ENCODE data around the gene BMPR1A. TPM values are rescaled to one million over a fixed set of nuclear protein-coding genes. Genes with fewer than 3 reads are reported as not detected.

Gene BMPR1A
- total RNA-seq, 1 donor from 2014 or later: 20.8 TPM

GRCh38 chr10:86820509-86820908 lies 64.1 kb downstream of the BMPR1A start:
- H3K27ac Mint-ChIP-seq (ENCODE audit: unreplicated experiment): no peak overlapping the region
- TF ChIP-seq CTCF (IDR thresholded peaks at IDR 0.05; ENCODE audit: unreplicated experiment): no peak
- no peak overlapping the region for H3K4me3 Mint-ChIP-seq (ENCODE audit: unreplicated experiment)
- no peaks in the 10 kb centered on the region for H3K27me3 Mint-ChIP-seq (ENCODE audit: unreplicated experiment)
- no peaks in the 10 kb centered on the region for H3K9me3 Mint-ChIP-seq (ENCODE audit: unreplicated experiment)
- DNase-seq (ENCODE audit: low spot score): no peak
- peaks cover 24% of the 10 kb centered on the region for H3K4me1 Mint-ChIP-seq (ENCODE audit: unreplicated experiment)
- H3K36me3 Mint-ChIP-seq (ENCODE audit: low read depth, unreplicated experiment): no peaks in the 10 kb centered on the region

- no peaks in the 10 kb centered on the region for H3K9me3 Mint-ChIP-seq (ENCODE audit: unreplicated experiment)
- H3K36me3 Mint-ChIP-seq (ENCODE audit: low read depth, unreplicated experiment): no peaks in the 10 kb centered on the region
- no peak overlapping the region for H3K27ac Mint-ChIP-seq (ENCODE audit: unreplicated experiment)
- TF ChIP-seq CTCF (IDR thresholded peaks at IDR 0.05; ENCODE audit: unreplicated experiment): no peak
- H3K4me1 Mint-ChIP-seq (ENCODE audit: unreplicated experiment): peaks cover 17% of the 10 kb centered on the region
- DNase-seq (ENCODE audit: low spot score): no peak
- no peaks in the 10 kb centered on the region for H3K27me3 Mint-ChIP-seq (ENCODE audit: unreplicated experiment)
- H3K4me3 Mint-ChIP-seq (ENCODE audit: unreplicated experiment): no peak overlapping the region
These were observed 65.1 kb downstream of the BMPR1A start for GRCh38 chr10:86821388-86821999.

GRCh38 chr10:86823565-86823964 lies 67.1 kb downstream of the BMPR1A start:
- Mint-ChIP-seq H3K9me3 (ENCODE audit: unreplicated experiment) (no peaks in the 10 kb centered on the region), H3K4me3 (ENCODE audit: unreplicated experiment) (no peak overlapping the region), H3K27me3 (ENCODE audit: unreplicated experiment) (no peaks in the 10 kb centered on the region), H3K27ac (ENCODE audit: unreplicated experiment) (no peak overlapping the region), H3K4me1 (ENCODE audit: unreplicated experiment) (peaks cover 10% of the 10 kb centered on the region), H3K36me3 (ENCODE audit: low read depth, unreplicated experiment) (no peaks in the 10 kb centered on the region)
- no peak for TF ChIP-seq CTCF (IDR thresholded peaks at IDR 0.05; ENCODE audit: unreplicated experiment)
- no peak for DNase-seq (ENCODE audit: low spot score)

GRCh38 chr10:86824151-86824550 lies 67.7 kb downstream of the BMPR1A start:
- TF ChIP-seq CTCF (IDR thresholded peaks at IDR 0.05; ENCODE audit: unreplicated experiment): no peak
- no peaks in the 10 kb centered on the region for H3K27me3 Mint-ChIP-seq (ENCODE audit: unreplicated experiment)
- H3K4me1 Mint-ChIP-seq (ENCODE audit: unreplicated experiment): peaks cover 10% of the 10 kb centered on the region
- H3K27ac Mint-ChIP-seq (ENCODE audit: unreplicated experiment): no peak overlapping the region
- no peaks in the 10 kb centered on the region for H3K36me3 Mint-ChIP-seq (ENCODE audit: low read depth, unreplicated experiment)
- H3K4me3 Mint-ChIP-seq (ENCODE audit: unreplicated experiment): no peak overlapping the region
- no peaks in the 10 kb centered on the region for H3K9me3 Mint-ChIP-seq (ENCODE audit: unreplicated experiment)
- DNase-seq (ENCODE audit: low spot score): no peak

GRCh38 chr10:86825366-86825765 lies 68.9 kb downstream of the BMPR1A start:
- Mint-ChIP-seq H3K4me1 (ENCODE audit: unreplicated experiment) (peaks cover 15% of the 10 kb centered on the region), H3K36me3 (ENCODE audit: low read depth, unreplicated experiment) (no peaks in the 10 kb centered on the region), H3K9me3 (ENCODE audit: unreplicated experiment) (no peaks in the 10 kb centered on the region), H3K27ac (ENCODE audit: unreplicated experiment) (no peak overlapping the region), H3K4me3 (ENCODE audit: unreplicated experiment) (no peak overlapping the region), H3K27me3 (ENCODE audit: unreplicated experiment) (no peaks in the 10 kb centered on the region)
- no peak for DNase-seq (ENCODE audit: low spot score)
- TF ChIP-seq CTCF (IDR thresholded peaks at IDR 0.05; ENCODE audit: unreplicated experiment): no peak

All from endothelial cell (in vitro differentiated cells).